GM18505 (cell line): ENCODE results near the gene SPPL2A.

Experiments
- ATAC-seq: cut with Tn5 transposase; IDR thresholded peaks from one replicate; pipeline ENCODE4 v1.9.1; 2021; ENCODE audit not compliant: unreplicated experiment
- POLR2A ChIP-seq: IDR thresholded peaks from 4 replicates; pipeline ENCODE4 v1.6.1; 2011; ENCODE audit warnings: borderline replicate concordance; ENCODE audit not compliant: insufficient read depth, insufficient read length; ENCODE audit errors: extremely low read depth

Gene SPPL2A

GRCh38 chr15:50652671-50653070 lies 112.8 kb downstream of the SPPL2A start:
- no peak for ATAC-seq
- no peak for TF ChIP-seq POLR2A
